Mesendoderm (in vitro differentiated cells): ENCODE measurements around the gene FOXO1.

ENCODE experiments used
- DNase-seq: peaks from one replicate; pipeline ENCODE4 v3.0.0; 2013
- H2AK5ac ChIP-seq: 2 replicates; pipeline ENCODE4 v1.6.1; 2013; ENCODE audit warnings: low read length, inconsistent platforms
- H2BK120ac ChIP-seq: 2 replicates; pipeline ENCODE4 v1.6.1; 2013; ENCODE audit warnings: low read depth, mild to moderate bottlenecking, low read length, moderate library complexity, mixed read lengths
- H2BK15ac ChIP-seq: replicated peaks from 2 replicates; pipeline ENCODE4 v1.6.1; 2013; ENCODE audit warnings: low read depth, mild to moderate bottlenecking, moderate library complexity
- H2BK5ac ChIP-seq: 2 replicates; pipeline ENCODE4 v1.6.1; 2013; ENCODE audit warnings: low read length, inconsistent platforms
- H3K18ac ChIP-seq: 2 replicates; pipeline ENCODE4 v1.6.1; 2013; ENCODE audit warnings: mild to moderate bottlenecking, low read length, mixed read lengths
- H3K23ac ChIP-seq: one replicate; pipeline ENCODE4 v1.6.1; 2013; ENCODE audit warnings: low read length
- H3K27ac ChIP-seq: 2 replicates; pipeline ENCODE4 v1.5.1; 2013; ENCODE audit warnings: low read depth, mild to moderate bottlenecking, inconsistent platforms, low read length, moderate library complexity
- H3K27me3 ChIP-seq: 2 replicates; pipeline ENCODE4 v1.6.1; 2013; ENCODE audit warnings: low read length, control low read depth, mild to moderate bottlenecking, inconsistent platforms; ENCODE audit not compliant: insufficient read depth, poor library complexity
- H3K36me3 ChIP-seq: 2 replicates; pipeline ENCODE4 v1.6.1; 2013; ENCODE audit warnings: low read length, inconsistent platforms; ENCODE audit not compliant: control insufficient read depth, insufficient read depth
- H3K4ac ChIP-seq: one replicate; pipeline ENCODE4 v1.6.1; 2013; ENCODE audit warnings: low read depth, mild to moderate bottlenecking, low read length, moderate library complexity
- H3K4me1 ChIP-seq: 2 replicates; pipeline ENCODE4 v1.6.1; 2013; ENCODE audit warnings: low read depth, low read length, inconsistent platforms; ENCODE audit not compliant: control insufficient read depth
- H3K4me2 ChIP-seq: 2 replicates; pipeline ENCODE4 v1.6.1; 2013; ENCODE audit warnings: low read length
- H3K4me3 ChIP-seq: 2 replicates; pipeline ENCODE4 v1.5.1; 2013; ENCODE audit warnings: mild to moderate bottlenecking, low read length
- H3K56ac ChIP-seq: one replicate; pipeline ENCODE4 v1.6.1; 2013; ENCODE audit warnings: low read length
- H3K79me1 ChIP-seq: 2 replicates; pipeline ENCODE4 v1.6.1; 2013; ENCODE audit warnings: low read length, inconsistent platforms
- H3K79me2 ChIP-seq: 2 replicates; pipeline ENCODE4 v1.6.1; 2013; ENCODE audit warnings: mild to moderate bottlenecking, low read length; ENCODE audit not compliant: control insufficient read depth, insufficient read depth
- H3K9ac ChIP-seq: 2 replicates; pipeline ENCODE4 v1.6.1; 2013; ENCODE audit warnings: low read length, inconsistent platforms
- H4K5ac ChIP-seq: one replicate; pipeline ENCODE4 v1.6.1; 2013; ENCODE audit warnings: low read length
- H4K8ac ChIP-seq: one replicate; pipeline ENCODE4 v1.6.1; 2013; ENCODE audit warnings: low read depth, mild to moderate bottlenecking, control low read depth, low read length, moderate library complexity
- WGBS: extraction: QIAGEN DNeasy Blood & Tissue Kit; methylation state at CpG from one replicate; pipeline ENCODE4 v1.1.7; 2013; ENCODE audit warnings: low lambda C conversion rate, missing lambda C conversion rate; ENCODE audit not compliant: insufficient coverage; ENCODE audit errors: extremely low coverage; 5-methylcytosine and 5-hydroxymethylcytosine counted together

Gene FOXO1

GRCh38 chr13:40671956-40672764 is 5.7 kb upstream of the FOXO1 start:
- Histone ChIP-seq H4K8ac (no peak overlapping the region), H3K36me3 (no peaks in the 10 kb centered on the region), H3K4me1 (no peaks in the 10 kb centered on the region), H3K79me1 (no peaks in the 10 kb centered on the region), H3K23ac (no peak overlapping the region), H3K27ac (no peak overlapping the region), H3K18ac (no peak overlapping the region), H2BK15ac (no peak overlapping the region), H2BK120ac (no peak overlapping the region), H2BK5ac (no peak overlapping the region), H3K4me2 (no peak overlapping the region), H3K4me3 (no peak overlapping the region), H4K5ac (no peak overlapping the region), H2AK5ac (no peak overlapping the region), H3K27me3 (no peaks in the 10 kb centered on the region), H3K56ac (no peak overlapping the region), H3K9ac (no peak overlapping the region), H3K79me2 (no peaks in the 10 kb centered on the region), H3K4ac (no peak overlapping the region)
- DNase-seq: peak; percentile 72
- WGBS: no CpG with 5 or more reads among the region's 1 CpG

- Histone ChIP-seq H2AK5ac (no peak overlapping the region), H2BK15ac (no peak overlapping the region), H3K56ac (no peak overlapping the region), H3K79me2 (peaks cover 8% of the 10 kb centered on the region), H4K8ac (no peak overlapping the region), H3K36me3 (no peaks in the 10 kb centered on the region), H3K79me1 (no peaks in the 10 kb centered on the region), H2BK5ac (no peak overlapping the region), H3K4ac (no peak overlapping the region), H3K23ac (no peak overlapping the region), H2BK120ac (no peak overlapping the region), H4K5ac (no peak overlapping the region), H3K4me1 (no peaks in the 10 kb centered on the region), H3K9ac (no peak overlapping the region), H3K4me3 (no peak overlapping the region), H3K27ac (no peak overlapping the region), H3K4me2 (no peak overlapping the region), H3K18ac (no peak overlapping the region), H3K27me3 (no peaks in the 10 kb centered on the region)
- no CpG with 5 or more reads among the region's 2 CpGs for WGBS
- DNase-seq: no peak
Observed at GRCh38 chr13:40670307-40670706, 3.9 kb upstream of the FOXO1 start.

GRCh38 chr13:40668335-40668734 is 1.9 kb upstream of the FOXO1 start:
- H3K27ac ChIP-seq: no peak overlapping the region
- peak overlapping the region; percentile 44 for H3K18ac ChIP-seq
- H3K36me3 ChIP-seq: no peaks in the 10 kb centered on the region
- H3K4me2 ChIP-seq: no peak overlapping the region
- no peak overlapping the region for H2BK5ac ChIP-seq
- no peak overlapping the region for H4K5ac ChIP-seq
- H3K4me3 ChIP-seq: no peak overlapping the region
- H4K8ac ChIP-seq: no peak overlapping the region
- no peaks in the 10 kb centered on the region for H3K4me1 ChIP-seq
- peaks cover 19% of the 10 kb centered on the region for H3K79me2 ChIP-seq
- WGBS: no CpG with 5 or more reads among the region's 11 CpGs
- DNase-seq: peak; percentile 69
- no peak overlapping the region for H2BK120ac ChIP-seq
- H3K79me1 ChIP-seq: no peaks in the 10 kb centered on the region
- no peak overlapping the region for H3K9ac ChIP-seq
- H3K23ac ChIP-seq: no peak overlapping the region
- H2AK5ac ChIP-seq: no peak overlapping the region
- H2BK15ac ChIP-seq: peak overlapping the region; percentile 3
- H3K4ac ChIP-seq: no peak overlapping the region
- H3K56ac ChIP-seq: peak overlapping the region; percentile 15
- H3K27me3 ChIP-seq: no peaks in the 10 kb centered on the region

- Histone ChIP-seq H2BK5ac (no peak overlapping the region), H3K4ac (no peak overlapping the region), H3K56ac (peak overlapping the region; percentile 67), H3K9ac (peak overlapping the region; percentile 69), H4K5ac (no peak overlapping the region), H4K8ac (no peak overlapping the region), H2BK15ac (no peak overlapping the region), H3K4me1 (no peaks in the 10 kb centered on the region), H2BK120ac (no peak overlapping the region), H3K23ac (no peak overlapping the region), H3K27ac (no peak overlapping the region), H3K79me1 (no peaks in the 10 kb centered on the region), H3K79me2 (peaks cover 19% of the 10 kb centered on the region), H2AK5ac (no peak overlapping the region), H3K4me3 (no peak overlapping the region), H3K4me2 (peak overlapping the region; percentile 74), H3K27me3 (no peaks in the 10 kb centered on the region), H3K36me3 (no peaks in the 10 kb centered on the region), H3K18ac (no peak overlapping the region)
- WGBS: no CpG with 5 or more reads among the region's 5 CpGs
- DNase-seq: peak; percentile 42
Observed at GRCh38 chr13:40667622-40667978, 1.2 kb upstream of the FOXO1 start.

DNA sequence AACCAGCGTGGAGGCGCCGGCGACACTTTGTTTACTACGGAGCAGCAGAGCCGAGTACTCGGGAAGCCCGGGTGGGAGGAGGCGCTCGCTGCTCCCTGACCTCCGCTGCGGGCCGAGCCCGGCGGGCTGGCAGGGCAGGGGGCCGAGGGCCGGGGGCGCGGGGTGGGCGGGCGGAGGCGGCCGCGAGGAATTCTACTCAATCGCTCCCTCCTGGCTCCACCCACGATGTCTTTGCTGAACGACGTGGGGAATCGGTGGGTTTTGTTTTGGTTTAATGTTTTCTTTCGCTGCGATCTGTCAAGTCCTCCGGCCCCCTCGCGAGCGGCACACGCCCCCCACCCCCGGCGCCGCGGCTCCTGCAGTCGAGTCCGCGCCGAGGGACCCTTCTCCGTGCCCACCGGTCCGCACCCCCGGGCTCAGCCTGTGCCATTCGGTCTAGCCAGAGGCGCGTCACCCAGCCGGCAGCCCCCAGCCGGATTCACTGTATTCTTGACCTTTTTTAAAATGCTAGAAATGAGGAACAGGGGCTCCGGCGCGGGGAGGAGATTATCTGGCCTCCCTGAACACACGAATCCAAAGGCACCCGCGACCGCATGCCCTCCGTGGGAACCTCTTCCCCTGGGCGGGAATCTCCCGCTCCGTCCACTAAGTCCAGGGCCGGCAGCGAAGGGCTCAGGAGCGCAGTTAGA is 636 bp upstream of the FOXO1 start:
- no peak overlapping the region for H4K5ac ChIP-seq
- H3K56ac ChIP-seq: peak overlapping the region; percentile 67
- H3K4me1 ChIP-seq: no peaks in the 10 kb centered on the region
- H3K18ac ChIP-seq: peak overlapping the region; percentile 42
- H2BK15ac ChIP-seq: no peak overlapping the region
- no CpG with 5 or more reads among the region's 67 CpGs for WGBS
- H4K8ac ChIP-seq: no peak overlapping the region
- H3K27ac ChIP-seq: peak overlapping the region; percentile 57
- no peak overlapping the region for H2BK5ac ChIP-seq
- H3K4me2 ChIP-seq: peak overlapping the region; percentile 74
- DNase-seq: peak; percentile 78
- no peaks in the 10 kb centered on the region for H3K36me3 ChIP-seq
- H3K27me3 ChIP-seq: no peaks in the 10 kb centered on the region
- peak overlapping the region; percentile 3 for H2BK120ac ChIP-seq
- H3K79me1 ChIP-seq: no peaks in the 10 kb centered on the region
- no peak overlapping the region for H2AK5ac ChIP-seq
- H3K79me2 ChIP-seq: peaks cover 19% of the 10 kb centered on the region
- H3K23ac ChIP-seq: no peak overlapping the region
- peak overlapping the region; percentile 69 for H3K9ac ChIP-seq
- peak overlapping the region; percentile 50 for H3K4me3 ChIP-seq
- peak overlapping the region; percentile 59 for H3K4ac ChIP-seq
